ENCODE measurements around the gene TMEM185B.

Gene TMEM185B

DNA sequence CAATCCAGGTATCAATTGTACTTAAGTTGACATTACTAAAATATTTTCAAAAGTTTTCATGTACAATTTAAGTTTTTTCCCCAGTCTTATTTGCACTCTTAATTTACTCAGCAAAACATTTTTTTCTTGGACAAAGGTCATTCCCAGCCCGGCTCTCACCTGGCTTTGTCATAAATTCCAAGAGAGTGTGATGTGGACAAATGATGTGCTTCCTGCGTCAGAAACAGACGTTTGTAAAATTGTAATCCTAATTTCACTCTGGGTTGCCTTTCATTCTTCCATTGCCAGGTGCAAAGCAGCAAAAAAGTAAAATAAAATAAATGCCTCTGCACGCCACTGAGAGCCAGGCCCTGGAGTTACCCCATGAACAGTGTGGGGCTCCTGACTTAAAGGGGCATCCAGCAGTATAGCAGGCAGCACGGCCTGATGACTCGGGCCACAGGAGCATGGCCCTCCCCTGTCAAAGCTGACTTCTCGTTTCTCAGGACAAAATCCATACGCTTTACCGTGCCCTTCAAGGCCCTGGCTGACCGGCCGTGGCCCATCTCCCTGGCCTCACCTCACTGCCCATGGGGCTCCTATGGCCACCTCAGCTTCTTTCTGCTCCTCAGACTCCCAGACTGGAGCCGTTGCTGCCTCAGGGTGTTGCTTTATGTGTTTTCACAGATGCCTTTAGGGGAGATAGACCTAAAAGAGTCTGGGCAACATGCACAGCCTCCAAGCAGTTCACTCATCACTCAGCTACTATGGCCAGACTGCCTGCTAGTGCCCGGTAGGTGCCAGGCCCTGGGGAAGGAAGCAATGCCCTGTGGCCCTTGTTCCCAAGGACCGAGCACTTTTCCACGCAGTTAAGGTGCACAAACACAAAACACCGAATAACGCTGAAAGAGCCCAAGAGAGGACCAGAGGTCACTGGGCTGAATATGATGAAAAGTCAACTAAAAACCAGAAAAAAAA, 7.6 kb upstream of the TMEM185B start:
- Histone ChIP-seq H3K4me1 (ENCODE audit: control insufficient read depth, insufficient read depth, low read length, poor library complexity, severe bottlenecking) (no peaks in the 10 kb centered on the region), H3K36me3 (ENCODE audit: control insufficient read depth, insufficient read depth, low read length) (no peaks in the 10 kb centered on the region), H3K9me3 (ENCODE audit: control insufficient read depth, low read length) (no peaks in the 10 kb centered on the region), H3K27ac (ENCODE audit: low read depth, low read length, severe bottlenecking) (no peak overlapping the region), H3K4me3 (ENCODE audit: extremely low read depth, insufficient read depth, low read length, poor library complexity, severe bottlenecking) (no peak overlapping the region)
- WGBS, 2 experiments (ENCODE audit: insufficient coverage in 2 of 2): 88 to 89% methylated on average over 12 to 14 of the region's 17 CpGs

DNA sequence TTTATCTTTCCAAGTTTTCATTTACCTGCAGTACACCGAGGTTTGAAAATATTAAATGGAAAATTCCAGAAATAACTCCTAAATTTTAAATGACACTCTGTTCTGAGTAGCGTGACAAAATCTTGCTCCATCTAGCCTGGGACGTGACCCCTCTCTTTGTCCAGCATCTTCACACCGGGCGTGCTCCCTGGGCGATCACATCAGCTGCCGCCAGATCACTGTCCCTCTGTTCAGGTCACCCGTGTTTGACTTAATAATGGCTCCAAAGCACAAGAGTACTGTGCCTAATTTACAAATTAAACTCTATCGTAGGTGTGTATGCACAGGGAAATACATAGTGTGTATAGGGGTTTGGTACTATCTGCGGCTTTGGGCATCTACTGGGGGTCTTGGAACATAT, 6.1 kb upstream of the TMEM185B start:
- Histone ChIP-seq H3K27ac (ENCODE audit: low read depth, low read length, severe bottlenecking) (no peak overlapping the region), H3K4me3 (ENCODE audit: extremely low read depth, insufficient read depth, low read length, poor library complexity, severe bottlenecking) (no peak overlapping the region), H3K36me3 (ENCODE audit: control insufficient read depth, insufficient read depth, low read length) (no peaks in the 10 kb centered on the region), H3K9me3 (ENCODE audit: control insufficient read depth, low read length) (no peaks in the 10 kb centered on the region), H3K4me1 (ENCODE audit: control insufficient read depth, insufficient read depth, low read length, poor library complexity, severe bottlenecking) (no peaks in the 10 kb centered on the region)
- 85 to 90% methylated on average over 7 of the region's 10 CpGs for WGBS, 2 experiments (ENCODE audit: insufficient coverage in 2 of 2)

GRCh38 chr2:120228503-120228902, 5.3 kb upstream of the TMEM185B start:
- no peaks in the 10 kb centered on the region for H3K9me3 ChIP-seq (ENCODE audit: control insufficient read depth, low read length)
- 90 to 93% methylated on average over 3 to 4 of the region's 5 CpGs for WGBS, 2 experiments (ENCODE audit: insufficient coverage in 2 of 2)

DNA sequence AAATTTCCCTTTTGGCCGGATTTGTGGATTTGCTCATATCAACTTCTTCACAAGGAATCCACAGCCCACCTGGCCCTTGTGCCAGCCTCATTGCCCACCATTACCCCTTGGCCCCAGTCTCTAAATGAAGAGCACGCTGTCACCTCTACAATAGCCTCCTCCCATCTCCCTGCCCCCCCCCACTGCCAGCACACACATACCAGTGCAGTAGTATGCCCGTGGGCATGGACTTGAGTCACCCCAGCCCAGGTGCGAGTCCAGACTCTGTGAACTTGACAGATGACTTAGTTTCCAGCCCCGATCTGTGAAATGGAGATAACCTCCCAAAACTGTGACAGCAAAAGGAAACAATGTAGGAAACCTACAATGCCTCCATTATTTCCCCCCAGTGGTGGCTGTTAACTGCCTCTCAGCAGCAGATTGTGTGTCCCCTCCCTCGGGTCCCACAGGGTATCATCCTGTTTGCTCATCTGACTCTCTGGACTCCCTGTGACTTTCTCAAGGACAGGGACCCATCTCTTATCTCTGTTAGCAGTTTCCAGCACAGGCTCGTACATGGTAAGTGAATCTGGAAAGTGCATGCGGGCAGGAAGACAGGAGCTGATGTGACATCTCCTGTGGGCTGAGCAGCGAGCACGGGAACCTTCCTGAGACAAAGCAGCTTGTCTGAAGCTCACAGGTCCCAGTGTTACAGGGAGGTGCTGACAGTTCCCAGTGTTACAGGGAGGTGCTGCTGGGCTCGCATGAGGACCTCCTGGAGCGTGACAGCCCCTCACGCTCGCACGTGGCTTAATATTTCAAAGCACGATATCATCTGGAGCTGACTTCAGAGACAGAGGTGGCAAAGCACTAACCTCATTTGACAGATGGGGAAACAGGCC, 4.2 kb upstream of the TMEM185B start:
- WGBS, 2 experiments (ENCODE audit: insufficient coverage in 2 of 2): 80 to 82% methylated on average over 15 to 16 of the region's 16 CpGs
- H3K36me3 ChIP-seq (ENCODE audit: control insufficient read depth, insufficient read depth, low read length): peaks cover 4% of the 10 kb centered on the region
- peaks cover 4% of the 10 kb centered on the region for H3K9me3 ChIP-seq (ENCODE audit: control insufficient read depth, low read length)
- no peaks in the 10 kb centered on the region for H3K4me1 ChIP-seq (ENCODE audit: control insufficient read depth, insufficient read depth, low read length, poor library complexity, severe bottlenecking)
- no peak overlapping the region for H3K27ac ChIP-seq (ENCODE audit: low read depth, low read length, severe bottlenecking)
- no peak overlapping the region for H3K4me3 ChIP-seq (ENCODE audit: extremely low read depth, insufficient read depth, low read length, poor library complexity, severe bottlenecking)

More at GRCh38 chr2:120228503-120228902, 5.3 kb upstream of the TMEM185B start:
- H3K36me3 ChIP-seq (ENCODE audit: control insufficient read depth, insufficient read depth, low read length): no peaks in the 10 kb centered on the region
- no peak overlapping the region for H3K27ac ChIP-seq (ENCODE audit: low read depth, low read length, severe bottlenecking)
- H3K4me3 ChIP-seq (ENCODE audit: extremely low read depth, insufficient read depth, low read length, poor library complexity, severe bottlenecking): no peak overlapping the region
- no peaks in the 10 kb centered on the region for H3K4me1 ChIP-seq (ENCODE audit: control insufficient read depth, insufficient read depth, low read length, poor library complexity, severe bottlenecking)

DNA sequence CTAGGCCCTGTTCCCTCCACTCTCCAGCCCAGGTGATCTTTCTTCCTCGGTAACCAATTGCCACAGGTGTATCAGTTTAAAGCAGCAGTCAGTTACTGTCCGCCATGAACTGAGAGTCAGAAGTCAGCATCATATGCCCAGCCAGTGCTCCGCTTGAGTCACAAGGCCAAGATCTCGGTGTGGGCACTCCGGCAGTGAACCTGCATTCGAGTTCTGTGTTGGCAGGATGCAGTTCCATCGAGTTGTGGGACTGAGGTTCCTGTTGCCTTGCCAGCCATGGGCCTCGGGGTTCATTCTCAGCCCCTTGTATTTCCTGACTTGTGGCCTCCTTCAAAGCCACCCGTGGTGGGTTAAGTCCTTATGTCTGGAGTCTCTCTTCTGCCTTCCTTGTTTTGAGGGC, 3.1 kb upstream of the TMEM185B start:
- H3K27ac ChIP-seq (ENCODE audit: low read depth, low read length, severe bottlenecking): no peak overlapping the region
- WGBS, 2 experiments (ENCODE audit: insufficient coverage in 2 of 2): 93 to 95% methylated on average over 8 to 9 of the region's 9 CpGs

DNA sequence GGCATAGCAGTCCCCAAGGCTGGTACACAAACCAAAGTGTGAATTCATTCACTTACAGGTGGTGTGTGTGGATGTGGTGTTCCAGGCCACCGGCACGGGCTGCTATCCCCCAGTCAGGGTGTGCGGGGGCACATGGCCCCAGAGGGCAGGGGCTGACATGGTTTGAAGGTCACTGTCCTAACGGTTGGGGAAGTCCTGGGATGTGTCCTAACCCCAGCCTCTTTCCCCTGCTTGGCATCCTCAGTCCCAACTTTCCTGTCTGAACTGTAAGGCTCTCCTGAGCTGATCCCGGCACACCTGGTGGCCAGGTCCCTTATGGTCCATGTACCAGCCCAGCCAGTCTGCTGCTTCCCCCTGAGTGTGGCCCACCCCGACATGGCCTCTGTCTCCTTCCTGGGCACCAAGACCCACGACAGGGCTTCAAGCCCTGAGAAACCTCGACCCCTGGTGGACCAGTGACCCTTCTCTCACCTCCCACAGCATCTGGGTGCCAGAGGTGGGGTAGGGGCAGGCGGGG, 2.4 kb upstream of the TMEM185B start:
- H3K4me3 ChIP-seq (ENCODE audit: extremely low read depth, insufficient read depth, low read length, poor library complexity, severe bottlenecking): no peak overlapping the region
- H3K27ac ChIP-seq (ENCODE audit: low read depth, low read length, severe bottlenecking): no peak overlapping the region
- H3K4me1 ChIP-seq (ENCODE audit: control insufficient read depth, insufficient read depth, low read length, poor library complexity, severe bottlenecking): no peaks in the 10 kb centered on the region
- 85 to 90% methylated on average over 6 to 8 of the region's 9 CpGs for WGBS, 2 experiments (ENCODE audit: insufficient coverage in 2 of 2)
- H3K9me3 ChIP-seq (ENCODE audit: control insufficient read depth, low read length): peaks cover 8% of the 10 kb centered on the region
- H3K36me3 ChIP-seq (ENCODE audit: control insufficient read depth, insufficient read depth, low read length): peaks cover 9% of the 10 kb centered on the region

More for the DNA sequence above, 3.1 kb upstream of the TMEM185B start:
- Histone ChIP-seq H3K4me1 (ENCODE audit: control insufficient read depth, insufficient read depth, low read length, poor library complexity, severe bottlenecking) (no peaks in the 10 kb centered on the region), H3K4me3 (ENCODE audit: extremely low read depth, insufficient read depth, low read length, poor library complexity, severe bottlenecking) (no peak overlapping the region), H3K9me3 (ENCODE audit: control insufficient read depth, low read length) (peaks cover 8% of the 10 kb centered on the region), H3K36me3 (ENCODE audit: control insufficient read depth, insufficient read depth, low read length) (peaks cover 9% of the 10 kb centered on the region)

DNA sequence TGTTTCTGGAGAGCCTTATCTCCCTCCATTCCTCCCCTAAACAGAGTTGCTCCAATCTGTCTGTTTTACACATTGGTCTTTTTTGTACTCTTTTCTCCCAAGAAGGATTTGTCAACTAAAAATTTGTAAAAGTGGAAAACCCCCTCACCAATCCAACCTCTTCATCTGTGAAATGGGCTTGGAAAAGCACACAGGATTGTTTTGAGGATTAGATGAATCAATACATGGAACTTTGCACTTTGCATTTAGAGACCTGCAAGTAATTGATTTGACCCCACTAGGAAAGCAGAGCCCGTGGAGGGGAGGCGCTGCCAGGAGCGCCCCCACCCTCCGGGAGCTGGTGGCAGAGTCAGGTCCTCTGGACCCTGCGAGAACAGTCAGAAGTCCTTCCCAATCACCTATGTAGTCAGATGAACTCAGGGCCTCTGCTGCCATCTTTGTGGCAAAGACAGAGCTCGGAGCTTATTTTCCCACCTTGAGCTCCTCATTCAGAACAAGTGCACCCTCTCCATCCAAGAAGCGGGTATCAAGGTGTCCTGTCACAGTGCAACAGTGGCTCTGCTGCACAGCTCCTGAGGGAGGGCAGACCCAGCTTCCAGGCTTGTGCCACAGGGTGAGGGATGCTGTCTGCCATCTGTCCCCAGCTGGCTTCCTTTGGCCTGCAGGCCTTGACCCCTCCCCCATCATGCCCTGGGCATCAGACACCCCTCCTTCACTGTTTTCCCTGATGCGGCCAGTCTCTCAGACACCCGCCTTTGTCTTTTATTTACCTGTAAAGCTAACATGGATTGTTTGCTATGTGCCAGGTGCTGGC, 1.7 kb upstream of the TMEM185B start:
- WGBS, 2 experiments (ENCODE audit: insufficient coverage in 2 of 2): 91 to 97% methylated on average over 7 of the region's 9 CpGs
- H3K4me1 ChIP-seq (ENCODE audit: control insufficient read depth, insufficient read depth, low read length, poor library complexity, severe bottlenecking): no peaks in the 10 kb centered on the region

GRCh38 chr2:120224256-120224655, 1.1 kb upstream of the TMEM185B start:
- 90 to 100% methylated on average over 7 to 11 of the region's 13 CpGs for WGBS, 2 experiments (ENCODE audit: insufficient coverage in 2 of 2)
- Histone ChIP-seq H3K4me3 (ENCODE audit: extremely low read depth, insufficient read depth, low read length, poor library complexity, severe bottlenecking) (no peak overlapping the region), H3K36me3 (ENCODE audit: control insufficient read depth, insufficient read depth, low read length) (peaks cover 13% of the 10 kb centered on the region), H3K4me1 (ENCODE audit: control insufficient read depth, insufficient read depth, low read length, poor library complexity, severe bottlenecking) (no peaks in the 10 kb centered on the region), H3K9me3 (ENCODE audit: control insufficient read depth, low read length) (peaks cover 8% of the 10 kb centered on the region), H3K27ac (ENCODE audit: low read depth, low read length, severe bottlenecking) (no peak overlapping the region)

More for the DNA sequence above, 1.7 kb upstream of the TMEM185B start:
- H3K36me3 ChIP-seq (ENCODE audit: control insufficient read depth, insufficient read depth, low read length): peaks cover 13% of the 10 kb centered on the region
- peaks cover 8% of the 10 kb centered on the region for H3K9me3 ChIP-seq (ENCODE audit: control insufficient read depth, low read length)
- H3K27ac ChIP-seq (ENCODE audit: low read depth, low read length, severe bottlenecking): no peak overlapping the region
- no peak overlapping the region for H3K4me3 ChIP-seq (ENCODE audit: extremely low read depth, insufficient read depth, low read length, poor library complexity, severe bottlenecking)

GRCh38 chr2:120222186-120223033, 790 bp downstream of the TMEM185B start:
- WGBS, 2 experiments (ENCODE audit: insufficient coverage in 2 of 2): 83 to 87% methylated on average over 43 to 48 of the region's 49 CpGs
- peaks cover 13% of the 10 kb centered on the region for H3K36me3 ChIP-seq (ENCODE audit: control insufficient read depth, insufficient read depth, low read length)
- peaks cover 8% of the 10 kb centered on the region for H3K9me3 ChIP-seq (ENCODE audit: control insufficient read depth, low read length)
- no peak overlapping the region for H3K27ac ChIP-seq (ENCODE audit: low read depth, low read length, severe bottlenecking)
- H3K4me3 ChIP-seq (ENCODE audit: extremely low read depth, insufficient read depth, low read length, poor library complexity, severe bottlenecking): peak overlapping the region; percentile 55
- no peaks in the 10 kb centered on the region for H3K4me1 ChIP-seq (ENCODE audit: control insufficient read depth, insufficient read depth, low read length, poor library complexity, severe bottlenecking)

All from mesodermal cell (in vitro differentiated cells).